NCI-H2196 (cell line): ENCODE results near the gene PLIN4.
"Not testable (repeated sequence)": the region's sequence is repeated elsewhere in the genome, so short reads cannot be mapped to it uniquely, and the experiment has no call there.

ENCODE experiments used
- DNase-seq: peaks from one replicate; lab custom pipeline; 2025; ENCODE audit not compliant: unreplicated experiment; lab: John Stamatoyannopoulos, UW

The PLIN4 gene, protein sequence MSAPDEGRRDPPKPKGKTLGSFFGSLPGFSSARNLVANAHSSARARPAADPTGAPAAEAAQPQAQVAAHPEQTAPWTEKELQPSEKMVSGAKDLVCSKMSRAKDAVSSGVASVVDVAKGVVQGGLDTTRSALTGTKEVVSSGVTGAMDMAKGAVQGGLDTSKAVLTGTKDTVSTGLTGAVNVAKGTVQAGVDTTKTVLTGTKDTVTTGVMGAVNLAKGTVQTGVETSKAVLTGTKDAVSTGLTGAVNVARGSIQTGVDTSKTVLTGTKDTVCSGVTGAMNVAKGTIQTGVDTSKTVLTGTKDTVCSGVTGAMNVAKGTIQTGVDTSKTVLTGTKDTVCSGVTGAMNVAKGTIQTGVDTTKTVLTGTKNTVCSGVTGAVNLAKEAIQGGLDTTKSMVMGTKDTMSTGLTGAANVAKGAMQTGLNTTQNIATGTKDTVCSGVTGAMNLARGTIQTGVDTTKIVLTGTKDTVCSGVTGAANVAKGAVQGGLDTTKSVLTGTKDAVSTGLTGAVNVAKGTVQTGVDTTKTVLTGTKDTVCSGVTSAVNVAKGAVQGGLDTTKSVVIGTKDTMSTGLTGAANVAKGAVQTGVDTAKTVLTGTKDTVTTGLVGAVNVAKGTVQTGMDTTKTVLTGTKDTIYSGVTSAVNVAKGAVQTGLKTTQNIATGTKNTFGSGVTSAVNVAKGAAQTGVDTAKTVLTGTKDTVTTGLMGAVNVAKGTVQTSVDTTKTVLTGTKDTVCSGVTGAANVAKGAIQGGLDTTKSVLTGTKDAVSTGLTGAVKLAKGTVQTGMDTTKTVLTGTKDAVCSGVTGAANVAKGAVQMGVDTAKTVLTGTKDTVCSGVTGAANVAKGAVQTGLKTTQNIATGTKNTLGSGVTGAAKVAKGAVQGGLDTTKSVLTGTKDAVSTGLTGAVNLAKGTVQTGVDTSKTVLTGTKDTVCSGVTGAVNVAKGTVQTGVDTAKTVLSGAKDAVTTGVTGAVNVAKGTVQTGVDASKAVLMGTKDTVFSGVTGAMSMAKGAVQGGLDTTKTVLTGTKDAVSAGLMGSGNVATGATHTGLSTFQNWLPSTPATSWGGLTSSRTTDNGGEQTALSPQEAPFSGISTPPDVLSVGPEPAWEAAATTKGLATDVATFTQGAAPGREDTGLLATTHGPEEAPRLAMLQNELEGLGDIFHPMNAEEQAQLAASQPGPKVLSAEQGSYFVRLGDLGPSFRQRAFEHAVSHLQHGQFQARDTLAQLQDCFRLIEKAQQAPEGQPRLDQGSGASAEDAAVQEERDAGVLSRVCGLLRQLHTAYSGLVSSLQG (N-terminal part only)

DNA sequence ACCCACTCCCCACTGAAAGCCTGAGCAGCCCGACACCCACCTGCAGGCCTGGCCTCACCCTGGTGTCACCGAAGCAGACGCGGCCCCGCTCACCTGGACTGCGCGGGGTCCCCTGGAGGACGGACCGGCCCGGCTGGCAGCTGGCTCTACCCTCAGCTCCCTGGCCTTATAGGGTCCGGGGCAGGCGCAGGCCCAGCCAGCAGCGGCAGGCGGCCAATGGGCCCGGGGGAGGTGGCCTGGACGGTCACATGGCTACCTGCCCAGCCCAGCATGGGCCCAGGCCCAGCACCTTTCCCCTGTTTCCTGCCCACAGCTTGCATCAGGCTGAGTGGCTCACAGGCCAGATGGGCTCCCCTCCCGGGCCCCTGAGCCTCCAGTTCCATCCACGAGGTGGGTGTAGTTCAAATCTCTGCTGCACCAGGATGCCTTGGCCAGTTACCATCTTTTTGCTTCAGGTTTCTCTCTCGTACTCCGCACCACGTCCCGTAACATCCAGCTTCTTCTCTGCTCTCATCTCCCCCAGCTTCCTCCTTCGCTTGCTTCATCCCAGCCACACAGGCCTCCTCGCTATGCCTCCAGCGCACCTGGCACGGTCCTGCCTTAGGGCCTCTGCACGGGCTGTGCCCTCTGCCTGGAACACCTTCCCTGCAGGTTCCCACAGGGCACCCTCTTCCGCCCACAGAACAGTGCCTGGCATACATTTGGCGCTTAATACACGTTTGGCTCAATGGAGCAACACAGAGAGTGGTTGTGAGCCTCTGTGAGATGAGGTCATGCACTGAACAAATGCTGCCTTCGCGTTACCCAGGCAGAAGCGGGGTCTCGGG lies at the start of gene PLIN4:
TSS of gene PLIN4 (minus strand) at position 142 of the 827 bp plus-strand sequence. CDS start 214 bp downstream, outside the sequence.
- DNase-seq: no peak

DNA sequence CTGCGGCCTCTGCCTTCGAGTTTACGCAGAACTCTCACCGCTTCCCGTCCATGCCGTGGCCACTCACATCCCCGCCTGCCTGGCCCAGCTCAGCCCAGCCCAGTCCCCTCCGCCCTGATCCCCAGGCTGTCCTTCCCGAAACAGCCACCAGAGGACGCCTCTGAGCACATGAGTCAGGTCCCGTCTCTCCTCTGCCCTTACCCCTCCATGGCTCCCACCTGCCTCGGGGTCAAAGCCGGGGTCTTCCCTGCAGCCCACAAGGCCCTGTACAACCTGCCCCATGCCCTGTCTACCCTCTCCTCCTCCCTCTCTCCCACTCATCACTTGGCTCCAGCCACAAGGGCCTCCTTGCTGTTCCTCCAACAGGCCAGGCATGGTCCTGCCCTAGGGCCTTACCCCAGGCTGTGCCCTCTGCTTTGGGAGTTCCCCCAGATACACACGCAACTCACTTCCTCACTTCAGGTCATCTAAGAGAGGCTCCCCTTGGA lies 49.3 kb upstream of the PLIN4 start:
- DNase-seq: peak; percentile 63

DNA sequence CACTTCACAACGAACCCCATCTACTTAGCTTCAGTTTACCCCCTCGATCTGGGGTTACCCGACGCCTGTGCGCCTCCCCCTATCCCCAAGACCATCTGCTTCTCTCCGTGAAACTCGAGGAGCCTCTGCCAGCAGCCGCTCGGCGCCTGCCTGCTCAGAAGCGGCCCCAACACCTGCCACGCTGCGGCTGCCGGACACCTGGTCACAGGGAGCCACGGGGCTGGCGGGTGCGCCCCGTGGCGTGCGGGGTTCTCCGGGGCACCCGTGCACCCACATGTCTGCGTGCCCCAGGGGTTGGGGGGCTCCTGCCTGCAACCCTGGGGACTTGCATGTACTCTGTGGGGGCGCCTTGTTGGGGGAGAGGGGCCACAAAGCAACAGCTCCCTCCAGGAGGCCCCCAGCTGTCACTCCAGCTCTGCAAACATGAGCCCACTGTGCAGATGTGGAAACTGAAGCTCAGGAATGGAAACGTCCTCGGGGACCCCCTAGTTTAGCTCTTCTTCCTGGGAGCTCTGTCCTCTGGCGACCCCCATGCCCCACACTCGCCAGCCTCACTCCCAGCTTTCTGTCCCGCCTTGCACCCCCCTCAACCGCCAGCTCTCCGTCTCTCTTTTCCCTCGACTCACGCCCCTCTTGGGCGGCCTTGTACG lies 48.2 kb upstream of the PLIN4 start:
- no peak for DNase-seq

DNA sequence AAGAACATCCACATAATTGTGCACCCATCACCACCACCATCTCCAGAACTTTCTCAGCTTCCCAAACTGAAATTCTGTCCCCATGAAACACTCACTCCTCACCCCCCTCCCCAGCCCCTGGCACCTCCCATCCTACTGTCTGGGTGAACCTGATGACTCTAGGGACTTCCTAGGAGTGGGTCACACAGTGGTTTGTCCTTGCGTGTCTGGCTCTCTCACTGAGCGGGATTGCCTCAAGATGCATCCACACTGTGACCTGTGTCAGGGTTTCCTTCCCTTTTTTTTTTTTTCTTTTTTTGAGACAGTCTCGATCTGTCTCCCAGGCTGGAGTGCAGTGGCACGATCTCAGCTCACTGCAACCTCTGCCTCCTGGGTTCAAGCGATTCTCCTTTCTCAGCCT lies 45.3 kb upstream of the PLIN4 start:
- not testable (repeated sequence) for DNase-seq

DNA sequence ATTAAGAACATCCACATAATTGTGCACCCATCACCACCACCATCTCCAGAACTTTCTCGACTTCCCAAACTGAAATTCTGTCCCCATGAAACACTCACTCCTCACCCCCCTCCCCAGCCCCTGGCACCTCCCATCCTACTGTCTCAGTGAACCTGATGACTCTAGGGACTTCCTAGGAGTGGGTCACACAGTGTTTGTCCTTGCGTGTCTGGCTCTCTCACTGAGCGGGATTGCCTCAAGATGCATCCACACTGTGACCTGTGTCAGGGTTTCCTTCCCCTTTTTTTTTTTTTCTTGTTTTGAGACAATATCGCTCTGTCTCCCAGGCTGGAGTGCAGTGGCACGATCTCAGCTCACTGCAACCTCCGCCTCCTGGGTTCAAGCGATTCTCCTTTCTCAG lies 43.8 kb upstream of the PLIN4 start:
- not testable (repeated sequence) for DNase-seq

DNA sequence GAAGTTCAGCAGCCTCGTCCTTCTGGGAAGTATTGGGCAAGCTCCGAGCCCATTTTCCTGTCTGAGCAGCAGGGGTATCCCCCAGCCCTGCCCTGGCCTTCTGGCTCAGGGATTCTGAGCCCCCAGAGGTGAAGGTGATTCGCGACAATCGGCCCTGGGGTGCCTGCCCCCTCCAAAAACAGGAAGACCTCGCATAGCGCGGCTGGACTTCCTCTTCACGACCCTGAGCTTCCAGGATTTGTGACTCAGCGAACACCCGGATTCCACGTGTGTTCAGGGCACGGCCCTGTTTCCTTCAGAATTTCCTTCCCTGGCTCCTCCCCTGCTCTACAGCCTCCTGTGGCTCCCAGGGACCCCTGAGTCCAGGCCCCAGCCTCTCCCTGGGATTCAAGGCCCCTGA lies 41.3 kb upstream of the PLIN4 start, which contains the start of gene SEMA6B:
TSS of gene SEMA6B (minus strand) at position 116 of the 400 bp plus-strand sequence. CDS start 1,227 bp downstream, outside the sequence.
- no peak for DNase-seq

DNA sequence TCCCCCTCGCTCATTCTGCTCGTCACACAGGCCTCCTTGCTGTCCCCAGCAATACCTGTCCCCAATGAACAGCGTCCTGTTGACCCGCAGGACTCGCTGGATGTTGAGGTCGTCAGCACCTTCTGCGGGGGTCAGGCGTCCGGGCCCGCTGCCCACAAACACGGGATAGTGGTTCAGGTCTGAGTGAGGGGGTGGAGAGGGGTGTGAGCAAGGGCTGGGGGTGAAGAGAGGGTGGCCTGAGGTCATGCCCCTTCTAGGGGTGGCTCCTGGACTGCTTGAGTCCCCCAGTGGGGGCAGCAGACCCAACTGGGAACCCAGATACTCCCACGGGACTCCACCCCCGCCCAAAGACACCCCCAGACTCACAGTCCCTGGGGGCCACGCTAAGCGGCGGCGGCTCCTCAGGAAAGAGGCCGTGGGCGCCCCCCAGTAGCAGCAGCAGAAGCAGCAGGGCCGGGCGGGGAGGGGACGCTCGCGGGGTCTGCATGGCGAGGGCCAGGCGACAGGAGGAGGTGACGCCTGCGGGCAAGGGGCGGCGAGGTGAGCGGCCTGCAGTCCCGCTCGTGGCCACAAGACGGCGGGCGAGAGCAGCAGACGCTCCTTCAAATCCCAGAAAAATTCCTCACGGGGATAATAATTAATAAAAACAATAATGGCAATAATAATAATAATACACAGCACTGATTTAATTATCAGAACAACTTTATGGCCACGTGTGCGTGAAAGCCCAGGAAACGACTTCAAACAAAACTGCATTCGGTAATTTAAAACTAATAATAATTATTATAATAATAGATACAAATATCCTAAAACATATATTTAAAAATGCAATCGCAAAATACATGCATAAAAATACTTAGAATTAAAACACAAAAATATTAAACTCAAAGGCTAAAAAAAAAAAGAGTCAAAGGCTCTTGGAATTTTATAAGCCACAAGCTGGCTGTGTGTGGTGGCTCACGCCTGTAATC lies 40.0 kb upstream of the PLIN4 start:
- DNase-seq: peak; percentile 33

DNA sequence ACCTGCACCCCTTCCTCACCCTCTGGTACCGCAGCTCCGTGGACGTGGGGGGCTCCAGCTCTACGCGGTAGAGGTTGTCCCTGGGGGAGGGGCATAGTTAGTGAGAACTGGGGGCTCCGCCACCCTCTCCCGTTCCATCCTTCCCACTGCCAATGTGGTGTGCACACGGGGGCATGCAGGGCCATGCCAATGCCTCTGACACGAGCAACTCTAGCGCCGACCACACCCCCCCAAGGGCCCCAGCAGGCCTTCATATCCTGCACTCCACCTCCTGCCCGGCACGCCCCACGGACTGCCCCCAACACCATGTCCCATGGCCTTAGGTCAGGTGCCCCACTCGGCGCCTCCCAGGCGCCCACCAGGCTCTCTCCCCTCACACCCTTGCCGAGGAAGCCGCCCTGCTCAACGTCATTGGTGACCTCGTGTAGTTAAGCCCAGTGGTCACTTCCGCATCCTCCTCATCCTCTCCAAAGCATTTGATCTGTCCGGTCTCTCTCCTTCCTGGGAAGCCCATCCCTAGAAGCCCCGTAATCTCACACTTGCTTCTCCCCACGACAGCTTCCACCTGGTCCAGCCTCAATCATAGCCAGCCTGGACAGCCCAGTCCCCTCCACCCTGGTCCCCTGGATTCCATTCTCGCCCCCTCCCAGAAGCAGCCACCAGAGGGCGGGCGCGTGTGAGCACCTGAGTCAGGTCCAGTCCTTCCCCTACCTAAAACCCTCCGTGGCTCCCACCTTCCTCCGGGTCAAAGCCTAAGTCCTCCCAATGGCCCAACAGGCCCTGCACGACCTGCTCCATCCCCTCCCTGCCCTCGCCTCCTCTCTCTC lies 39.1 kb upstream of the PLIN4 start:
- no peak for DNase-seq

DNA sequence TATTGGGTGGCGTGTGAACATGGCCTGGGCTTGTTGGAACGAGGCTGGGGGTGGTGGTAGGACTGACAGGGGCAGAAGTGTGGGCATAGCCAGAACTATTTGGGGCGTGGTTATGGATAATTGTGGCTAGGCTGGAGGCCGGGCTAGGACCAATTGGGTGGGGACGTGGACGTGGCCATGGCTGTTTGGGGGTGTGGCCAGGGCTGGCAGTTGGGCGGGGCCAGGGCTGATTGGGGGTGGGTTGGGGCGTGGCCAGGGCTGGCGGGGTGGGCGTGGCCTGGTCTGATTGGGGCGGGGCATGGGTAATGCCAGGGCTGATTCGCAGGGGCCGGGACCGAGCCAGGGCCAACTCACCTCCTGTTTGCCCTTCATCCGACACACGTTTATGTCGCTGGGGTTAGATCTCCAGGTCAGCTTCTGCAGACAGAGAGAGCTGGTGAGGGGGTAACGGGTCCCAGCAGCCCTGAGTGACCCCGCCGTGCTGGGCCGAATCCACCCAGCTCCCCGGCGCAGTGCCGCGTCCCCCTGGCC lies 38.4 kb upstream of the PLIN4 start:
- DNase-seq: no peak

DNA sequence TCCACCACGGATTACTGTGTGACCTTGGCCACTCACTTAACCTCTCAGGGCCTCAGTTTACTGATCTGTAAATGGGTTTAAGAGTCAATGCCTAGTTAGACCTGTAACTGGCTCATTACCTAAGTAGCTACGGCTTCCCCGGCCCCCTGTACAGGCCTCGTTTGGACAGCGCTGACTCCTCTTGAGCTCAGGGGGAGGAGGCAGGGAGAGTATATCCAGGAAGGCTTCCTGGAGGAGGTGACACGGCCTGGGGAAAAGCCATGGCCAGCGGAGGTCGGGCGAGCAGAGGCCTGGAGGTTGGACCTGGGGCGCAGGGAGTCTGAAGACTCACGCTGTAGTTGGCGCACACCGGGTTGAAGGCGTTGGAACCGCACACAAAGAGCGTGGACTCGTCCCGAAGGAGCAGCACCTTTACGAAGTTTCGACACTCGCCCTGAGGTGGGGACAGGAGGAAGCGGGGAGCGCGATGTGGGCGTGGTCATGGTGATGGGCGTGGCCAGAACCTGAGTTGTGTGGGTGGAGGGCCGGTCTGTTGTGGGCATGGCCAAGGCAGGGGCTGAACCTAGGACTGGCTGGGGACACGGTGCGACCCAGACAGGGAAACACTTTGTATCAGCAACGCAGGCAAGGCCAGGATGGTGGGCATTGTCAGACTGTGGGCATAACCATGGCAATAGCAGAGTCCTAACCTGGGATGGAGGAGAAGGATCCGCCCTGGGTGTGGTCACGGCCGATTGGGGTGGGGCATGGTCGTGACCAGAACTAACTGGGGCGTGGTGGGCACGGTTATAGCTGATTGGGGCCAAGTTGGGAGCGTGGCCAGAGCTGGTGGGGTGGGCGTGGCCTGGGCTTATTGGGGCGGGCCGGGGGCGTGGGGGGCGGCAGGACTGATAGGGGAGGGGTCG lies 37.6 kb upstream of the PLIN4 start:
- DNase-seq: no peak

DNA sequence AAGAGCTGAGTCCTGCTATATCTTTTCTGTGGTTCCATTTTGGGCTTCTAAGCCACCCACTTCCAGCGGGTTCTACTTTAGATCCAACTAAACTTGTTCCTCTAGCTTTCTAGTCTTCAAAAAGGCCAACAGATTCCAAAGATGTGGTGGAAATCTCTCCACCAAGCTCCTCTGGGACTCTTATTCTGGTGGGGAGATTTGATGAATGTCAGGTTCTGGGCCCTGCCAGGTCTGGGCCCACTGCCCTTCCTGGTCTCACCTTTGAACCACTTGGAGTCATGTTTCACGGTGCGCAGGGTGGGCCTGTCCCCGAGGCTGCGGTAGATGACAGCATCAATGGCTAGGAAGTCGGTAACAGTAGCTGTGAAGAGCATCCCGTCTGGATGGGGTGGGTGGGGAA lies 36.4 kb upstream of the PLIN4 start:
- DNase-seq: no peak

DNA sequence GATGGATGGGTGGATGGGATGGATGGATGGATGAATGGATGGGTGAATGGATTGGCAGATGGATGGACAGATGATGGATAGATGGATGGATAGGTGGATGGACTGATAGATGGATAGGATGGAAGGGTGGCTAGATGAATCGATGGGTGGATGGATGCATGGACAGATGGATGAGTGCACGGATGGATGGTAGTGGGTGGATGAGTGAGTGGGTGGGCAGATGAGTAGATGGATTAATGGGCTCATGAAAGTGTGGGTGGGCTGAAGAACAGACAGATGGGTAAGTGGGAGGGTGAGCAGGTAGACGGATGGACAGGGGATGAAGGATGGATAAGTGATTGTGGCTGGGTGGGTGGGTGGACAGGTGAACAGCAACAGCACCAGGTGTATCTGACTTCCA lies 35.5 kb upstream of the PLIN4 start:
- DNase-seq: no peak

DNA sequence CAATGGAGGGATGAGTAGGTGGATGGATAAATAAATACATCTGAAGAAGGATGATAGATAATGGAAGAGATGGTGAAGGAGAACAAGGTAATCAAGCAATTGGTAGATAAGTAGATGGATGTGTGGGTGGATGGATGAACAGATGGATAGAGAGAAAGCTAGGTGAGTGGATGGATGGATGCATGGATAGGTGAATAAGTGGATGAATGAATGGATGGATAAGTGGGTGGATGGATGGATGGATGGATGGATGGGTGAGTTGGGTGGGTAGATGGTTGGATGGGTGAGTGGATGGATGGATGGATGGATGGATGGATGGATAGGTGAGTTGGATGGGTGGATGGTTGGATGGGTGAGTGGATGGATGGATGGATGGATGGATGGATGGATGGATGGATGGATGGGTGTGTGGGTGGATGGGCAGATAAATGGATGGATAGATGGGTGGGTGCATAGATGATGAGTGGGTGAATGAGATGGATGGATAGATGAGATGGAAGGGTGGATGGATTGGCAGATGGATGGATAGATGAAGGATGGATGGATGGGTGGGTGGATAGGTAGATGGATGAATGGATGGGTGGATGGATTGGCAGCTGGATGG lies 34.9 kb upstream of the PLIN4 start:
- no peak for DNase-seq

DNA sequence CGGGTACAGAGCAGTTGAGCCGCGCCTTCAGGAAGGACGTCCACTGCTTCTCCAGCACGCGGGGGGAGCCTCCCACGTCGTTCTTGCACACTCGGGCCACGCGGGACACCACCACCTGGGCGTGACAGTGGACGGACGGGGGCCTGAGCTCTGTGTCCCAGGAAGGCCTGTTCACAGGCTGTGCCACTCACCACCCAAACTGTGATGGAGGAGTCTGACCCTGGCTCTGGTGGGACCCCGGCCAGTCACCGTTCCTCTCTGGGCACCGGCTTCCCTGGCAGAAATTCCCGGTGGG lies 34.2 kb upstream of the PLIN4 start:
- DNase-seq: no peak

DNA sequence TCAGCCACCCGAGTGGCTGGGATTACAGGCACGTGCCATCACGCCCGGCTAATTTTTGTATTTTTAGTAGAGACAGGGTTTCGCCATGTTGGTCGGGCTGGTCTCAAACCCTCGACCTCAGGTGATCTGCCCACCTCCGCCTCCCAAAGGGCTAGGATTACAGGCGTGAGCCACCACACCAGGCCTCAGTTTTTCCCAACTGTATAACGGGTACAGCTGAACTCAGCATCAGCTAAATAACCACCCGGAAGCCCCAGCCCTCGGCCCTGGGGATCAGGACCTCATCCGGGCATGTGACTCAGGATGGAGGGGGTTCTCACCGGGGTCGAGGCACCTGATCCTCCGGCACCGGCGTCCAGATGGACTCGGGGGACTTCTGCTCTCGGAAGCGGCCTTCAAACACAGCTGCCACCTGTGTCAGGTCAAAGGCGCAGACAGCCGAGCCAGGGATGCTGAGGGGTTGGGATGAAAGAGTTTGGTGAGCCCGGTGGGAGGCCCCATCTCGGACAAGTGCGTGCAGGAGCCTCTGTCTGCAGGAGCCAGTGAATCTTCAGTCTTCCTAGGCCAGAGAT lies 32.3 kb upstream of the PLIN4 start:
- DNase-seq: no peak

DNA sequence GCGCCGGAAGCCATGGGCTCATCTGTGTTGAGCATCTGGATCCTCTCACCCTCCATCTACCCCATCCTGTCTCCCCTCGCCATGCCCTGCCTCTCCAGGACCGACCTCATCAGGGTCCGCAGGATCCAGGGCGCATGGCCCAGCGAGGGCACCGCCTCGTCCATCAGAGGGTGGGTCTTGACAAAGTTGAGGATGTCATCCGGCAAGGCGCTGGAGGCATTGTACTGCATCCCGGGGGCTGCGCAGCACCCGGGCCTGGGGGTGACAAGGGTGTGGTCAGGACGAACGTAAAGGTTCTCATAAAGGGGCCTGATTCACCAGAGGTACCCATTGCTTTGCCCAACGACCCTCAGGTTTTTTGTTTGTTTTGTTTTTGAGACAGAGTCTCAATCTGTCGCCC lies 31.7 kb upstream of the PLIN4 start:
- DNase-seq: no peak
